ENCODE results near the gene SIGLEC8.
"Not testable (repeated sequence)": the region's sequence is repeated elsewhere in the genome, so short reads cannot be mapped to it uniquely, and the experiment has no call there.

Gene SIGLEC8

GRCh38 chr19:51441410-51442390 lies 16.6 kb downstream of the SIGLEC8 start:
- DNase-seq: no peak

GRCh38 chr19:51440846-51441409 lies 17.3 kb downstream of the SIGLEC8 start:
- no peak for DNase-seq

- DNase-seq: no peak
Measured at GRCh38 chr19:51440052-51440451, 18.2 kb downstream of the SIGLEC8 start.

- DNase-seq: no peak
Measured at GRCh38 chr19:51439021-51439465, 19.2 kb downstream of the SIGLEC8 start.

- DNase-seq: no peak
Measured at GRCh38 chr19:51434456-51434855, 23.8 kb downstream of the SIGLEC8 start.

- no peak for DNase-seq
Measured at GRCh38 chr19:51433043-51433442, 25.2 kb downstream of the SIGLEC8 start.

GRCh38 chr19:51431124-51431523 lies 27.1 kb downstream of the SIGLEC8 start:
- DNase-seq: no peak

GRCh38 chr19:51430221-51430620 lies 28.0 kb downstream of the SIGLEC8 start:
- no peak for DNase-seq

- DNase-seq: no peak
Measured at GRCh38 chr19:51427201-51427600, 31.1 kb downstream of the SIGLEC8 start.

- DNase-seq: peak; percentile 92
Measured at GRCh38 chr19:51422053-51422448, 36.2 kb downstream of the SIGLEC8 start.

- DNase-seq: no peak
Measured at GRCh38 chr19:51421229-51422052, 36.8 kb downstream of the SIGLEC8 start.

GRCh38 chr19:51420511-51420910 lies 37.7 kb downstream of the SIGLEC8 start:
- not testable (repeated sequence) for DNase-seq

GRCh38 chr19:51418707-51419106 lies 39.5 kb downstream of the SIGLEC8 start:
- no peak for DNase-seq

- DNase-seq: no peak
Measured at GRCh38 chr19:51417810-51418157, 40.5 kb downstream of the SIGLEC8 start.

GRCh38 chr19:51417107-51417809 lies 41.0 kb downstream of the SIGLEC8 start, which contains the start of gene SIGLEC10:
SIGLEC10 (minus strand) TSS chr19:51417642; CDS start chr19:51417581, 61 bp downstream.
- no peak for DNase-seq

- DNase-seq: not testable (repeated sequence)
Measured at GRCh38 chr19:51416422-51416821, 41.8 kb downstream of the SIGLEC8 start.

GRCh38 chr19:51415187-51415586 lies 43.1 kb downstream of the SIGLEC8 start:
- no peak for DNase-seq

GRCh38 chr19:51410950-51411748 lies 47.1 kb downstream of the SIGLEC8 start:
- no peak for DNase-seq

GRCh38 chr19:51407511-51408131 lies 50.6 kb downstream of the SIGLEC8 start:
- DNase-seq: peak; percentile 68

GRCh38 chr19:51402117-51402516 lies 56.1 kb downstream of the SIGLEC8 start:
- no peak for DNase-seq

Measured in islet precursor cell (in vitro differentiated cells).